Epithelial cell of proximal tubule (primary cell): ENCODE data around the gene ITPR1. TPM values are rescaled to one million over a fixed set of nuclear protein-coding genes. Genes with fewer than 3 reads are reported as not detected.
A peak's percentile ranks its signal among the peaks of the same experiment; 100 is the strongest.

ENCODE experiments used
- DNase-seq: peaks from one replicate; pipeline ENCODE4 v3.0.0-alpha.2; 2011; ENCODE audit warnings: low read depth
- H3K4me3 ChIP-seq: 2 replicates; pipeline ENCODE4 v1.5.1; 2011; ENCODE audit warnings: low read depth, mild to moderate bottlenecking, low read length
- total RNA-seq: library from RNA; depleted of rRNA; stranded (reverse); fragments of >200 nt; gene quantifications from 2 replicates; pipeline ENCODE4 v1.2.3, GENCODE V29; 2015
- TF ChIP-seq, protein P1 (sequence below): conservative IDR thresholded peaks from 2 replicates; pipeline ENCODE4 v1.5.1; 2012; ENCODE audit warnings: low read depth, mild to moderate bottlenecking, low read length

ITPR1 gene
- total RNA-seq, 1 donor from 2014 or later = 4.6 TPM

GRCh38 chr3:4797201-4797705 is 304.1 kb downstream of the ITPR1 start:
- H3K4me3 ChIP-seq = no peak overlapping the region
- TF ChIP-seq, protein P1, sequence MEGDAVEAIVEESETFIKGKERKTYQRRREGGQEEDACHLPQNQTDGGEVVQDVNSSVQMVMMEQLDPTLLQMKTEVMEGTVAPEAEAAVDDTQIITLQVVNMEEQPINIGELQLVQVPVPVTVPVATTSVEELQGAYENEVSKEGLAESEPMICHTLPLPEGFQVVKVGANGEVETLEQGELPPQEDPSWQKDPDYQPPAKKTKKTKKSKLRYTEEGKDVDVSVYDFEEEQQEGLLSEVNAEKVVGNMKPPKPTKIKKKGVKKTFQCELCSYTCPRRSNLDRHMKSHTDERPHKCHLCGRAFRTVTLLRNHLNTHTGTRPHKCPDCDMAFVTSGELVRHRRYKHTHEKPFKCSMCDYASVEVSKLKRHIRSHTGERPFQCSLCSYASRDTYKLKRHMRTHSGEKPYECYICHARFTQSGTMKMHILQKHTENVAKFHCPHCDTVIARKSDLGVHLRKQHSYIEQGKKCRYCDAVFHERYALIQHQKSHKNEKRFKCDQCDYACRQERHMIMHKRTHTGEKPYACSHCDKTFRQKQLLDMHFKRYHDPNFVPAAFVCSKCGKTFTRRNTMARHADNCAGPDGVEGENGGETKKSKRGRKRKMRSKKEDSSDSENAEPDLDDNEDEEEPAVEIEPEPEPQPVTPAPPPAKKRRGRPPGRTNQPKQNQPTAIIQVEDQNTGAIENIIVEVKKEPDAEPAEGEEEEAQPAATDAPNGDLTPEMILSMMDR = no peak
- DNase-seq = no peak

GRCh38 chr3:4799266-4800256 is 306.4 kb downstream of the ITPR1 start:
- DNase-seq = no peak
- TF ChIP-seq, protein P1 = no peak

DNA sequence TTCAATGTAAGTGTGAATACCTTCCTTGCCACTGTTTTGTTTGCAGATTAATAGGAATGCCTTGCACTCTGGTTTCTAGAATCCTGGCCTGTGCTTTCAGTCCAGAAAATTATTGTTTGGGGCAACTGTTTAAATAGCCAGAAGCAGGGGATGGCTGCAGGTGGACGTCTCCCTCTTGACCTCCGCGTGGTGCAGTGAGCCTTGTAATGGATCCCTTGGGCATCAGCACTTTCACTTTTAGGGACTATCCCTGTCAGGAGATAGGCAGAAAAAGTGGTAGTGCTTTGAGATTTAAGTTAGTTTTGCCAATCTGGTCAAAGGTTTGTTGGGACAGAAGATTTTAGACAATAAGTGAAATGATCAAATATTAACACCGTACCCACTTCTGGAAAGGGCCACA is 307.4 kb downstream of the ITPR1 start:
- no peak for DNase-seq
- TF ChIP-seq, protein P1 = peak; percentile 12
- no peak overlapping the region for H3K4me3 ChIP-seq

More at GRCh38 chr3:4799266-4800256, 306.4 kb downstream of the ITPR1 start:
- H3K4me3 ChIP-seq = no peak overlapping the region

- TF ChIP-seq, protein P1 = no peak
- DNase-seq = no peak
These were observed 308.7 kb downstream of the ITPR1 start for GRCh38 chr3:4801892-4802291.

GRCh38 chr3:4802903-4803302 is 309.8 kb downstream of the ITPR1 start:
- no peak overlapping the region for H3K4me3 ChIP-seq
- no peak for DNase-seq
- TF ChIP-seq, protein P1 = no peak

More at GRCh38 chr3:4801892-4802291, 308.7 kb downstream of the ITPR1 start:
- H3K4me3 ChIP-seq = no peak overlapping the region

GRCh38 chr3:4804161-4805058 is 311.3 kb downstream of the ITPR1 start:
- DNase-seq = no peak
- H3K4me3 ChIP-seq = no peak overlapping the region
- TF ChIP-seq, protein P1 = no peak
